ENCODE measurements around the gene CD28. TPM values are rescaled to one million over a fixed set of nuclear protein-coding genes. Genes with fewer than 3 reads are reported as not detected.

The CD28 gene
- total and polyA plus RNA-seq, 2 donors (not counting 3 experiments of a cell fraction or from before 2014, with no cell fraction given), result 0.15 TPM; not detected in 1

DNA sequence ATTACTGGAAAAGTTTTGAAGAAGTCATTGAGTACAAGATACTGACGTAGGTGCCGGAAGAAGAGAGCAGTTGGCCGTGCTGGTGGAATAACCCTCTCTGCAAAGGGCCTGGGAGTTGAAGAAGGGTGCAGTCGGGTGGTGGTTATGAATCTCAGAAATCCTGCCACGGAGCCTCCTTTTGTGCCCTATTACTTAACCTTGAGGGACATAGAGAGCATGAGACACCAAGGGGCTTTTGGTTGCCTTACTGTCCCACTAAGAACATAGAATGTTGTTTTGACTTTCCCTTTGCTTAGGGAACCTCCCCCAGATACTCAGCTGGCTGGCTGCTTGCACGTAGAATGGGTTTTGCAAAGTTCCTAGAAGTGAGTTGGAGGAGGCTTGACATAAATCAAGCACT, 1.3 kb upstream of the CD28 start:
- FAIRE-seq (no peak), DNase-seq (ENCODE audit: low read depth, low spot score) (no peak)
- no peaks in the 10 kb centered on the region for H3K79me2 ChIP-seq (ENCODE audit: control insufficient read depth, insufficient read depth, low read length)
- H3K4me3 ChIP-seq (replicated peaks in 1 of 3; ENCODE audit: insufficient read depth in 1 of 3, low read depth in 1 of 3, low read length in 3 of 3), result no peak overlapping the region
- POLR2A ChIA-PET, result no interaction called here
- intact Hi-C loops (cut with micrococcal nuclease), result no loop called here
- no peak overlapping the region for H3K27ac ChIP-seq (ENCODE audit: insufficient read depth, low read depth, low read length)
- no peaks in the 10 kb centered on the region for H3K4me1 ChIP-seq (ENCODE audit: control insufficient read depth, extremely low read depth, insufficient read depth, low read length)
- no peak overlapping the region for H2AFZ ChIP-seq (ENCODE audit: low read depth, low read length)
- CTCF ChIA-PET, result no interaction called here
- no peaks in the 10 kb centered on the region for H3K9me1 ChIP-seq (replicated peaks; ENCODE audit: control insufficient read depth, extremely low read depth, insufficient read depth, low read length)
- no peaks in the 10 kb centered on the region for H3K36me3 ChIP-seq (ENCODE audit: control insufficient read depth in 2 of 2, extremely low read depth in 1 of 2, insufficient read depth in 2 of 2, low read length in 2 of 2)
- no peak overlapping the region for H3K9ac ChIP-seq (replicated peaks; ENCODE audit: extremely low read depth, insufficient read depth, low read length)
- dilution Hi-C loops (cut with MboI; ENCODE audit: extremely low pct_ligation_motif_present, low sequenced_read_pairs), result no loop called here
- BruUV-seq (replicated peaks), result no TSS peak
- H3K4me2 ChIP-seq (ENCODE audit: insufficient read depth, low read length), result no peak overlapping the region
- no peaks in the 10 kb centered on the region for H4K20me1 ChIP-seq (replicated peaks; ENCODE audit: control insufficient read depth, extremely low read depth, insufficient read depth, low read length)
- H3K9me3 ChIP-seq (replicated peaks; ENCODE audit: control insufficient read depth, insufficient read depth, low read length), result no peaks in the 10 kb centered on the region
- no peaks in the 10 kb centered on the region for H3K27me3 ChIP-seq (ENCODE audit: control insufficient read depth in 2 of 2, insufficient read depth in 2 of 2, low read length in 2 of 2)
- TF ChIP-seq GATA2 (IDR thresholded peaks at IDR 0.05; ENCODE audit: insufficient read depth, insufficient read length, low read depth, low read length) (no peak), POLR2A (IDR thresholded peaks at IDR 0.05; ENCODE audit: low read depth, low read length) (no peak), MYC (IDR thresholded peaks at IDR 0.05; ENCODE audit: low read depth, low read length) (no peak), JUN (IDR thresholded peaks at IDR 0.05; ENCODE audit: borderline replicate concordance, insufficient read depth, insufficient read length, low read depth) (no peak)
- TF ChIP-seq, protein P1, sequence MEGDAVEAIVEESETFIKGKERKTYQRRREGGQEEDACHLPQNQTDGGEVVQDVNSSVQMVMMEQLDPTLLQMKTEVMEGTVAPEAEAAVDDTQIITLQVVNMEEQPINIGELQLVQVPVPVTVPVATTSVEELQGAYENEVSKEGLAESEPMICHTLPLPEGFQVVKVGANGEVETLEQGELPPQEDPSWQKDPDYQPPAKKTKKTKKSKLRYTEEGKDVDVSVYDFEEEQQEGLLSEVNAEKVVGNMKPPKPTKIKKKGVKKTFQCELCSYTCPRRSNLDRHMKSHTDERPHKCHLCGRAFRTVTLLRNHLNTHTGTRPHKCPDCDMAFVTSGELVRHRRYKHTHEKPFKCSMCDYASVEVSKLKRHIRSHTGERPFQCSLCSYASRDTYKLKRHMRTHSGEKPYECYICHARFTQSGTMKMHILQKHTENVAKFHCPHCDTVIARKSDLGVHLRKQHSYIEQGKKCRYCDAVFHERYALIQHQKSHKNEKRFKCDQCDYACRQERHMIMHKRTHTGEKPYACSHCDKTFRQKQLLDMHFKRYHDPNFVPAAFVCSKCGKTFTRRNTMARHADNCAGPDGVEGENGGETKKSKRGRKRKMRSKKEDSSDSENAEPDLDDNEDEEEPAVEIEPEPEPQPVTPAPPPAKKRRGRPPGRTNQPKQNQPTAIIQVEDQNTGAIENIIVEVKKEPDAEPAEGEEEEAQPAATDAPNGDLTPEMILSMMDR (IDR thresholded peaks at IDR 0.05; ENCODE audit: extremely low read depth in 1 of 2, insufficient read depth in 1 of 2, low read depth in 1 of 2, low read length in 2 of 2), result no peak
- TF ChIP-seq, protein P2, sequence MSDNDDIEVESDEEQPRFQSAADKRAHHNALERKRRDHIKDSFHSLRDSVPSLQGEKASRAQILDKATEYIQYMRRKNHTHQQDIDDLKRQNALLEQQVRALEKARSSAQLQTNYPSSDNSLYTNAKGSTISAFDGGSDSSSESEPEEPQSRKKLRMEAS (IDR thresholded peaks at IDR 0.05; ENCODE audit: insufficient read depth, insufficient read length), result no peak

DNA sequence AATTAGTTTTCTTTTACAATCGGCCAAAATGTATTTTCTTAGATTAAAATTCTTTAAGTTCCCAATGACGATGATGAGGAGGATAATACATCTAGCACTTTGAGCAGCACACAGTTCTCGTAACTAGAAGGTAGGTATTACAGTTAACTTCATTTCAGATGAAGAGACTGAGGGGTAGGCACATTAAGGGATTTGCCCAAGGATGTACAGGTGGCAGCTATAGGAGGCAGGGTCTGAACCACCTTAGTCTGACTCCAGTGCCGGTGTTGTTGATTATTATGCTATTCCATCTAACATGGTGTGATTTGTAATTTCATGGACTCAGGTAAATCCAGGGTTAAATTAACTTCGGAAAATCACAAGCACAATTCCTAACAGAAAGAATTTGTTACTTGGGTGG, 1.1 kb downstream of the CD28 start:
- no peak overlapping the region for H2AFZ ChIP-seq (ENCODE audit: low read depth, low read length)
- H3K27ac ChIP-seq (ENCODE audit: insufficient read depth, low read depth, low read length), result no peak overlapping the region
- CTCF ChIA-PET, result interaction anchor here (0.8 to 1.2 kb wide), 2 partner anchors 15 to 50 kb away, joined by 3 to 4 read pairs; no protein-coding TSS in a partner anchor
- H3K4me1 ChIP-seq (ENCODE audit: control insufficient read depth, extremely low read depth, insufficient read depth, low read length), result peaks cover 2% of the 10 kb centered on the region
- no peaks in the 10 kb centered on the region for H4K20me1 ChIP-seq (replicated peaks; ENCODE audit: control insufficient read depth, extremely low read depth, insufficient read depth, low read length)
- no peaks in the 10 kb centered on the region for H3K27me3 ChIP-seq (ENCODE audit: control insufficient read depth in 2 of 2, insufficient read depth in 2 of 2, low read length in 2 of 2)
- dilution Hi-C loops (cut with MboI; ENCODE audit: extremely low pct_ligation_motif_present, low sequenced_read_pairs) (no loop called here), intact Hi-C loops (cut with micrococcal nuclease) (no loop called here)
- DNase-seq (ENCODE audit: low read depth, low spot score) (no peak), FAIRE-seq (no peak)
- H3K9me3 ChIP-seq (replicated peaks; ENCODE audit: control insufficient read depth, insufficient read depth, low read length), result no peaks in the 10 kb centered on the region
- no TSS peak for BruUV-seq (replicated peaks)
- H3K9me1 ChIP-seq (replicated peaks; ENCODE audit: control insufficient read depth, extremely low read depth, insufficient read depth, low read length), result no peaks in the 10 kb centered on the region
- H3K79me2 ChIP-seq (ENCODE audit: control insufficient read depth, insufficient read depth, low read length), result no peaks in the 10 kb centered on the region
- TF ChIP-seq POLR2AphosphoS5 (IDR thresholded peaks at IDR 0.05; ENCODE audit: insufficient read depth, low read depth, low read length), result no peak
- no peak for TF ChIP-seq FOS (IDR thresholded peaks at IDR 0.05; ENCODE audit: borderline replicate concordance, insufficient read depth, low read length)
- TF ChIP-seq, protein P2 (IDR thresholded peaks at IDR 0.05; ENCODE audit: insufficient read depth, insufficient read length), result no peak
- TF ChIP-seq, protein P1 (IDR thresholded peaks at IDR 0.05; ENCODE audit: extremely low read depth in 1 of 2, insufficient read depth in 1 of 2, low read depth in 1 of 2, low read length in 2 of 2), result no peak
- no peak for TF ChIP-seq JUN (IDR thresholded peaks at IDR 0.05; ENCODE audit: borderline replicate concordance, insufficient read depth, insufficient read length, low read depth)
- TF ChIP-seq GATA2 (IDR thresholded peaks at IDR 0.05; ENCODE audit: insufficient read depth, insufficient read length, low read depth, low read length), result no peak
- TF ChIP-seq EZH2 (IDR thresholded peaks at IDR 0.05; ENCODE audit: borderline replicate concordance, low read depth, low read length, severe bottlenecking), result no peak
- no peak for TF ChIP-seq MYC (IDR thresholded peaks at IDR 0.05; ENCODE audit: low read depth, low read length)
- no peak for TF ChIP-seq POLR2A (IDR thresholded peaks at IDR 0.05; ENCODE audit: low read depth, low read length)
- H3K9ac ChIP-seq (replicated peaks; ENCODE audit: extremely low read depth, insufficient read depth, low read length), result no peak overlapping the region
- POLR2A ChIA-PET, result no interaction called here
- no peaks in the 10 kb centered on the region for H3K36me3 ChIP-seq (ENCODE audit: control insufficient read depth in 2 of 2, extremely low read depth in 1 of 2, insufficient read depth in 2 of 2, low read length in 2 of 2)
- no peak overlapping the region for H3K4me3 ChIP-seq (replicated peaks in 1 of 3; ENCODE audit: insufficient read depth in 1 of 3, low read depth in 1 of 3, low read length in 3 of 3)
- H3K4me2 ChIP-seq (ENCODE audit: insufficient read depth, low read length), result no peak overlapping the region
